NCI-H2171 (cell line): ENCODE data around the gene BEST1.
"Not testable (repeated sequence)": the region's sequence is repeated elsewhere in the genome, so short reads cannot be mapped to it uniquely, and the experiment has no call there.

Source experiments
- DNase-seq: peaks from one replicate; lab custom pipeline; 2025; lab: John Stamatoyannopoulos, UW

The BEST1 gene

GRCh38 chr11:61964666-61965271, 14.6 kb downstream of the BEST1 start:
- DNase-seq = not testable (repeated sequence)

GRCh38 chr11:61966734-61967115, 16.6 kb downstream of the BEST1 start:
- no peak for DNase-seq

- DNase-seq = peak; percentile 91
Observed at GRCh38 chr11:61967116-61967923, 17.2 kb downstream of the BEST1 start, which contains the start of gene FTH1. TSS of gene FTH1 (minus strand) at chr11:61967634. CDS start at chr11:61967425, 209 bp downstream.

- peak; percentile 70 for DNase-seq
Observed at GRCh38 chr11:61967924-61968757, 18.0 kb downstream of the BEST1 start.

- DNase-seq = no peak
Observed at GRCh38 chr11:61968758-61969390, 18.7 kb downstream of the BEST1 start.

- no peak for DNase-seq
Observed at GRCh38 chr11:61969391-61969758, 19.2 kb downstream of the BEST1 start.

GRCh38 chr11:61969838-61970662, 19.9 kb downstream of the BEST1 start:
- no peak for DNase-seq

- DNase-seq = peak; percentile 64
Observed at GRCh38 chr11:61971248-61972111, 21.3 kb downstream of the BEST1 start.

GRCh38 chr11:61972112-61972671, 22.0 kb downstream of the BEST1 start:
- no peak for DNase-seq

- no peak for DNase-seq
Observed at GRCh38 chr11:61972672-61973475, 22.7 kb downstream of the BEST1 start.

GRCh38 chr11:61973476-61974162, 23.5 kb downstream of the BEST1 start:
- DNase-seq = peak; percentile 56

- DNase-seq = no peak
Observed at GRCh38 chr11:61974766-61975631, 24.8 kb downstream of the BEST1 start.

GRCh38 chr11:61975638-61976419, 25.7 kb downstream of the BEST1 start:
- DNase-seq = no peak

GRCh38 chr11:61976420-61976800, 26.3 kb downstream of the BEST1 start:
- DNase-seq = no peak

- DNase-seq = no peak
Observed at GRCh38 chr11:61976813-61977475, 26.8 kb downstream of the BEST1 start.
